Gastrocnemius medialis (tissue), 4 donors: Measurements from ENCODE around the gene PIGT. TPM values are rescaled to one million over a fixed set of nuclear protein-coding genes. Genes with fewer than 3 reads are reported as not detected.

Experiments used
- ATAC-seq, 2 donors: fragments of 150-250 bp; one replicate each; pipeline ENCODE4 v1.9.1; 2016
- DNase-seq, 2 donors: peaks; one replicate each; pipeline ENCODE4 v3.0.0-alpha.2; 2019
- H3K27ac ChIP-seq, 4 donors: fragments of 200-600 bp; sonication (generic); 1 replicate in 1 of 4; 2 replicates in 3 of 4; pipeline ENCODE4 v1.5.1; 2016 to 2018; ENCODE audit warnings: mild to moderate bottlenecking in 2 of 4, moderate library complexity in 1 of 4
- H3K27me3 ChIP-seq, 3 donors: fragments of 200-600 bp; sonication (generic) in 2 of 3; 1 replicate in 1 of 3; 2 replicates in 2 of 3; pipeline versions ENCODE4 v1.5.1 to v1.6.0; 2016 to 2019; ENCODE audit warnings: mild to moderate bottlenecking in 1 of 3, moderate library complexity in 1 of 3
- H3K36me3 ChIP-seq, 2 donors: fragments of 200-600 bp; sonication (generic) in 1 of 2; one replicate each; pipeline ENCODE4 v1.5.1; 2017 to 2018
- H3K4me1 ChIP-seq, 2 donors: fragments of 200-600 bp; sonication (generic) in 1 of 2; one replicate each; pipeline ENCODE4 v1.5.1; 2016 to 2017; ENCODE audit warnings: mild to moderate bottlenecking in 2 of 2
- H3K4me3 ChIP-seq, 4 donors: fragments of 200-600 bp; sonication (generic) in 3 of 4; 1 replicate in 1 of 4; 2 replicates in 3 of 4; pipeline ENCODE4 v1.5.1; 2016 to 2019; ENCODE audit warnings: mild to moderate bottlenecking in 2 of 4
- H3K9me3 ChIP-seq, 3 donors: fragments of 200-600 bp; sonication (generic) in 2 of 3; 1 replicate in 1 of 3; 2 replicates in 2 of 3; pipeline ENCODE4 v1.5.1; 2016 to 2019
- CTCF ChIP-seq, 5 experiments: fragments of 450-650 bp in 3 of 5; fragments of 200-600 bp in 2 of 5; sonication (generic) in 2 of 5; IDR thresholded peaks in 4 of 5; conservative IDR thresholded peaks in 1 of 5; 1 replicate in 4 of 5; 2 replicates in 1 of 5; pipeline ENCODE4 v1.5.1; 2016 to 2019; ENCODE audit warnings: antibody characterized with exemption in 5 of 5, mild to moderate bottlenecking in 3 of 5, moderate library complexity in 3 of 5
- POLR2A ChIP-seq, 2 donors: fragments of 450-650 bp; IDR thresholded peaks; one replicate each; pipeline ENCODE4 v1.6.1; 2017; ENCODE audit warnings: antibody characterized with exemption in 2 of 2, mild to moderate bottlenecking in 2 of 2, moderate library complexity in 2 of 2
- in situ Hi-C, 4 donors: fragments of 200-750 bp; cut with MboI; loops; one replicate each; pipeline versions ENCODE4 v1.15.0 to v1.8.0; 2017; ENCODE audit warnings: low sequenced_read_pairs in 4 of 4
- intact Hi-C: fragments of 100-400 bp; cut with DNase I; formaldehyde crosslinking; loops from one replicate; pipeline ENCODE4 v1.15.1; 2023; ENCODE audit warnings: low total_unique reads
- total RNA-seq, 4 donors: library from RNA; depleted of rRNA; stranded (reverse); fragments of >200 nt; gene quantifications; one replicate each; pipeline versions ENCODE4 v1.1.0 to v1.2.3, GENCODE V29; 2016

The PIGT gene
- total RNA-seq, 4 donors from 2014 or later: 45.9 to 118 (median 94.2) TPM

DNA sequence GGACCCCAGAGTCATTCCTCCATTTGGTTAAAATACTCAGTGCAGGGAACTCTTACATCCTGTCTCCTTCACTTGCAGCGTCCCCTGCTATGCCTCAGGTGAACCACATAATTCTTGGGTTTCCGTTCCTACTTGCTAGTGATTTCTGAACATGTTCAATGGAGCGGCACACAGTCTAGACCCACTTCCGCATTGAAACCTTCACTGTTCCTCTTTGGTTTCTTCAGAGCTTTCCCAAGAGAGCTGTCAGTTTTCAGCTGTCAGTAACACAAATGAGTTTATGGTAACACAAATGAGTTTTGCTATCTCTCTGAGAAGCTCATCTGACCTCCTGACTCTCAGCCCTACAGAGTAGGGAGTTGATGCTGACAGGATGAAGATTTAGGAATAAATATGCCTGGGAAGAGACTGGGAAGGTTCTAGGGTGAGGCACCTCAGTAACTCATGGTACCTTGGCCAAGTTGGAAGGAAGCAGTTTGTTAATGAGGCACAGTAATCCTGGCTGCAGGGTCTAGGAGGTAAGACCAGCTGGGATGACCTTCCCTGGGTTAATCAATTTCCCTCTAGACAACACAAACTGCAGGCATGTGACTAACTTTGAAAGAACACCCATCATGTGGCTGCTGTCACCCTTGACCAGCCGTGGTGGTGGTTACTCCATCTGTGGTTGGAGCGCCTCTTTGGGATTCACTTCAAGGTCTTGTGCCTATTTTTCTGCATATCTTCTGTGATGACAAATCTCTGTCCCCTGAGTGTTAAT is 47.5 kb upstream of the PIGT start:
- in situ Hi-C loops (loop anchor here in 1 of 4 donors (25.0 kb wide), 1 partner anchor 1156 kb away; the partner anchor contains the start of gene OSER1), intact Hi-C loops (no loop called here)
- H3K27ac ChIP-seq: no peak overlapping the region
- peaks cover 13 to 20% of the 10 kb centered on the region in 2 donors for H3K4me1 ChIP-seq
- no peak for TF ChIP-seq POLR2A (IDR thresholded peaks at IDR 0.05)
- DNase-seq: no peak
- H3K36me3 ChIP-seq: peaks cover 0 to 34% of the 10 kb centered on the region in 2 donors
- ATAC-seq: no peak
- H3K27me3 ChIP-seq: no peaks in the 10 kb centered on the region
- H3K9me3 ChIP-seq: no peaks in the 10 kb centered on the region
- H3K4me3 ChIP-seq: no peak overlapping the region

DNA sequence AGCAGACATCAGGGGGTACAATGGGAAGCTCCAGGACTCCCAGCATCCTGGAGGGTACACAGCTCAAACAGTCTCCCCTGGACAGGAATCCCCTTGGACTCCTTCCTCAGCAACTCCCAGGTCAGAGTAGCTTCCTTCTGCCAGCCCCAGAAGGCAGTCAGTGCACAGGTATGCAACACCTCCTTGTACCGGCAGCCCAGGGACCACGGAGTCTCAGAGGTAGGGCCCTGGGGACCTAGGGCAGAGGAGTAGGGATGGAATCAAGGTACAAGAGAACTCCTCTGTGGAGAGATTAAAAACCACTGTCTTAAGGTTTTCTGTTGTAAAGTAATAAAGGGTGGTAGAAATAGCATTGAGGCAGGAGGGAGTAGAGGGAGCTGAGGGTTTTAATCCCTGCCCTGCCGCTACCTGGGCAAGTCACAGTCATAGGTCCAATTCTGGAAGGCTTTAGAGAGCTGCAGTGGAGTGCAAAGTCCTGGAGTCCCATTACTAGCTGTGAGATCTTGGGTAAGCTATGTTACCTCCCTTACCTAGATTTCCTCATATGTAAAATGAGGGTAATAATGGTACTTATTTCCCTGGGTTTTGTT is 45.3 kb upstream of the PIGT start:
- intact Hi-C loops: loop anchor here (5.0 kb wide), 1 partner anchor 402 kb away; no protein-coding TSS in a partner anchor
- Histone ChIP-seq H3K4me1 (peaks cover 6 to 12% of the 10 kb centered on the region in 2 donors), H3K4me3 (no peak overlapping the region), H3K9me3 (no peaks in the 10 kb centered on the region), H3K36me3 (peaks cover 0 to 29% of the 10 kb centered on the region in 2 donors), H3K27ac (no peak overlapping the region), H3K27me3 (no peaks in the 10 kb centered on the region)
- TF ChIP-seq POLR2A (IDR thresholded peaks at IDR 0.05): no peak
- TF ChIP-seq CTCF (IDR thresholded peaks at IDR 0.05 in 4 of 5, conservative IDR thresholded peaks at IDR 0.05 in 1 of 5): no peak
- no peak for DNase-seq
- no peak for ATAC-seq
- in situ Hi-C loops: loop anchor here (5.0 to 25.0 kb wide), 6 partner anchors 42 to 1158 kb away; partner anchors contain the start of gene OSER1 (in 1 of the 4)

GRCh38 chr20:45372241-45372640 is 43.7 kb upstream of the PIGT start:
- Histone ChIP-seq H3K27ac (peak overlapping the region in 1 of 4 donors; percentile 79), H3K27me3 (no peaks in the 10 kb centered on the region), H3K9me3 (no peaks in the 10 kb centered on the region), H3K4me1 (peaks cover 6 to 12% of the 10 kb centered on the region in 2 donors), H3K4me3 (peak overlapping the region in 1 of 4 donors; percentile 63), H3K36me3 (peaks cover 0 to 14% of the 10 kb centered on the region in 2 donors)
- DNase-seq (no peak), ATAC-seq (no peak)
- intact Hi-C loops: loop anchor here (5.0 kb wide), 1 partner anchor 400 kb away; no protein-coding TSS in a partner anchor
- TF ChIP-seq POLR2A (IDR thresholded peaks at IDR 0.05) (no peak), CTCF (IDR thresholded peaks at IDR 0.05 in 4 of 5, conservative IDR thresholded peaks at IDR 0.05 in 1 of 5) (no peak)
- in situ Hi-C loops: loop anchor here (5.0 to 25.0 kb wide), 6 partner anchors 40 to 1160 kb away; partner anchors contain the start of gene OSER1 (in 1 of the 4)

DNA sequence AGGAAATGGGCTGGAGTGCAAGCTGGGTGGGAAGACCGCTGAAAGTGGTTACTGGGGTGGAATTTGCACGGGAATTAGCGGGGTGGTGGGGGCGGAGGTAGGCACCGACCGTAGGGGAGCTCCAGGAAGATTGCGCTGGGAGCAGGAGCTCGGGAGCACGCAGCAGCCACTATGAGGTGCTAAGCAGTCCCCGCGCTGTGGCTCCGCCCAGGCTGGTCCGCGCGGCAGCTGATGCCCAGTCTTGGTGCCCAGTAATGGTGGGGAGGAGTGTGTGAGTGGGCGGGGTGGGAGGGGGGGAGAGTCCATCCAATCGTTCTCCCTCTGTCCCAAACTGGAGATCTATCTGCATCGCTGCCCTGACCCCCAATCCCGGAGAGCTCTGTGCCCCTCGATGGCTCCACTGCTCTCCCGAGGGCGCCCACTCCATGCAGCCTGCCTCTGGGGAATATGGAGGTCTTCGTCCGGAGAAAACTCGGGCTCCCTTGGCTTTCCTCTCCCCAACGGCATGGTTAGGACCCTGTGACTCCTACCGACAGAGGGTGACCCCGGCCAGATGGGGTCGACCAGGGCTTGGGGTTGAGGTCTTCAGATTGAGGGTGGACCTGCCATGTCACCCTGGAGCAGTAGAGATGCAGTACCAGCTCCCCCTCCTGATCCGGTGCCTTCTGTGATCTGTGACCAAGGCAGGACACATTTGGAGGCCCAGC is 43.1 kb upstream of the PIGT start:
- in situ Hi-C loops: loop anchor here (5.0 to 25.0 kb wide), 6 partner anchors 40 to 1160 kb away; partner anchors contain the start of gene OSER1 (in 1 of the 4)
- H3K36me3 ChIP-seq: peaks cover 0 to 8% of the 10 kb centered on the region in 2 donors
- H3K4me3 ChIP-seq: peak overlapping the region; percentile 63 to 70 (median 64)
- no peaks in the 10 kb centered on the region for H3K27me3 ChIP-seq
- intact Hi-C loops: loop anchor here (1.0 to 5.0 kb wide), 3 partner anchors 34 to 400 kb away; no protein-coding TSS in a partner anchor
- DNase-seq: peak in 1 of 2 donors; percentile 59
- ATAC-seq: peak in 1 of 2 donors; percentile 51
- no peaks in the 10 kb centered on the region for H3K9me3 ChIP-seq
- peaks cover 6 to 12% of the 10 kb centered on the region in 2 donors for H3K4me1 ChIP-seq
- peak overlapping the region; percentile 79 to 83 (median 80) for H3K27ac ChIP-seq
- TF ChIP-seq POLR2A (IDR thresholded peaks at IDR 0.05) (no peak), CTCF (IDR thresholded peaks at IDR 0.05 in 4 of 5, conservative IDR thresholded peaks at IDR 0.05 in 1 of 5) (peak in 1 of 5 experiments; percentile 11)
